GM12892 (cell line): ENCODE results near the gene NHERF2.

Experiments used
- DNase-seq: peaks from one replicate; pipeline ENCODE4 v3.0.0; 2011; ENCODE audit not compliant: insufficient read length
- FAIRE-seq: peaks from 2 replicates; lab custom pipeline; 2011; peaks lifted over from hg19 to GRCh38; lab: Jason Lieb, UNC
- POLR2A ChIP-seq: IDR thresholded peaks from 2 replicates; pipeline ENCODE4 v1.6.1; 2011; ENCODE audit warnings: low read depth, low read length, control low read depth
- POLR2AphosphoS5 ChIP-seq: IDR thresholded peaks from 2 replicates; pipeline ENCODE4 v1.6.1; 2011; ENCODE audit warnings: low read depth, low read length, control low read depth
- TAF1 ChIP-seq: IDR thresholded peaks from 2 replicates; pipeline ENCODE4 v1.6.1; 2011; ENCODE audit warnings: low read depth, mild to moderate bottlenecking, control low read depth, low read length, borderline replicate concordance

The NHERF2 gene

GRCh38 chr16:2061023-2061422 lies 34.3 kb downstream of the NHERF2 start:
- FAIRE-seq (no peak), DNase-seq (no peak)
- TF ChIP-seq POLR2A, result no peak
- no peak for TF ChIP-seq TAF1
- no peak for TF ChIP-seq POLR2AphosphoS5

GRCh38 chr16:2061526-2061925 lies 34.8 kb downstream of the NHERF2 start:
- TF ChIP-seq TAF1 (no peak), POLR2AphosphoS5 (no peak), POLR2A (no peak)
- no peak for FAIRE-seq

GRCh38 chr16:2062801-2063200 lies 36.1 kb downstream of the NHERF2 start:
- TF ChIP-seq POLR2AphosphoS5, result no peak
- no peak for TF ChIP-seq POLR2A
- TF ChIP-seq TAF1, result no peak
- DNase-seq (no peak), FAIRE-seq (no peak)

More at GRCh38 chr16:2061526-2061925, 34.8 kb downstream of the NHERF2 start:
- no peak for DNase-seq

- no peak for TF ChIP-seq POLR2AphosphoS5
- DNase-seq (no peak), FAIRE-seq (no peak)
These were observed 37.2 kb downstream of the NHERF2 start for GRCh38 chr16:2063861-2064260.

GRCh38 chr16:2064368-2064945 lies 37.8 kb downstream of the NHERF2 start:
- no peak for TF ChIP-seq POLR2A
- FAIRE-seq (no peak), DNase-seq (no peak)

GRCh38 chr16:2066139-2066538 lies 39.4 kb downstream of the NHERF2 start:
- no peak for DNase-seq
- FAIRE-seq, result no peak
- TF ChIP-seq POLR2A, result no peak
- TF ChIP-seq POLR2AphosphoS5, result no peak
- TF ChIP-seq TAF1, result no peak

GRCh38 chr16:2070576-2071453 lies 44.1 kb downstream of the NHERF2 start:
- FAIRE-seq (no peak), DNase-seq (no peak)
- no peak for TF ChIP-seq TAF1
- TF ChIP-seq POLR2AphosphoS5, result no peak
- no peak for TF ChIP-seq POLR2A

- DNase-seq (no peak), FAIRE-seq (no peak)
- no peak for TF ChIP-seq TAF1
- no peak for TF ChIP-seq POLR2A
- no peak for TF ChIP-seq POLR2AphosphoS5
These were observed 44.9 kb downstream of the NHERF2 start for GRCh38 chr16:2071454-2072202.

GRCh38 chr16:2072926-2073325 lies 46.2 kb downstream of the NHERF2 start:
- no peak for FAIRE-seq
- no peak for DNase-seq
- TF ChIP-seq POLR2A, result no peak
- TF ChIP-seq TAF1, result no peak
- no peak for TF ChIP-seq POLR2AphosphoS5

- TF ChIP-seq POLR2AphosphoS5 (no peak), TAF1 (no peak), POLR2A (no peak)
- DNase-seq (no peak), FAIRE-seq (no peak)
These were observed 47.4 kb downstream of the NHERF2 start for GRCh38 chr16:2074071-2074470.

- no peak for DNase-seq
These were observed 48.9 kb downstream of the NHERF2 start for GRCh38 chr16:2075631-2076030.

More at GRCh38 chr16:2075631-2076030, 48.9 kb downstream of the NHERF2 start:
- no peak for TF ChIP-seq TAF1
- FAIRE-seq, result no peak
